Liver (tissue), 9 donors: Measurements from ENCODE around the gene CHRNA4. TPM values are rescaled to one million over a fixed set of nuclear protein-coding genes. Genes with fewer than 3 reads are reported as not detected.

Experiments used
- DNase-seq: peaks from one replicate; pipeline ENCODE4 v3.0.0-alpha.2; 2017; ENCODE audit warnings: low spot score
- H3K27ac ChIP-seq, 2 donors: one replicate each; pipeline ENCODE4 v1.7.0; 2013; ENCODE audit warnings: inconsistent platforms in 2 of 2, low read length in 2 of 2, control low read depth in 1 of 2, low read depth in 1 of 2, mild to moderate bottlenecking in 1 of 2
- H3K27me3 ChIP-seq, 4 donors: one replicate each; pipeline versions ENCODE4 v1.6.1 to v1.7.0; 2013; ENCODE audit warnings: low read length in 3 of 4, inconsistent platforms in 1 of 4, mild to moderate bottlenecking in 1 of 4, moderate library complexity in 1 of 4; ENCODE audit not compliant: control insufficient read depth in 4 of 4, insufficient read depth in 4 of 4
- H3K36me3 ChIP-seq, 4 donors: one replicate each; pipeline versions ENCODE4 v1.6.1 to v1.7.0; 2013; ENCODE audit warnings: low read length in 3 of 4, mild to moderate bottlenecking in 3 of 4, low read depth in 1 of 4, moderate library complexity in 1 of 4; ENCODE audit not compliant: control insufficient read depth in 4 of 4, insufficient read depth in 3 of 4
- H3K4me1 ChIP-seq, 4 donors: one replicate each; pipeline versions ENCODE4 v1.6.1 to v1.7.0; 2013; ENCODE audit warnings: low read length in 3 of 4, mild to moderate bottlenecking in 3 of 4, moderate library complexity in 1 of 4; ENCODE audit not compliant: control insufficient read depth in 4 of 4, insufficient read depth in 4 of 4
- H3K4me3 ChIP-seq, 3 donors: one replicate each; pipeline versions ENCODE4 v1.6.1 to v1.7.0; 2013; ENCODE audit warnings: low read length in 3 of 3, control low read depth in 1 of 3, low read depth in 1 of 3, mild to moderate bottlenecking in 1 of 3
- H3K9ac ChIP-seq, 2 donors: one replicate each; pipeline ENCODE4 v1.7.0; 2013; ENCODE audit warnings: low read length in 2 of 2, mild to moderate bottlenecking in 2 of 2, moderate library complexity in 2 of 2, control low read depth in 1 of 2, low read depth in 1 of 2
- H3K9me3 ChIP-seq, 4 donors: one replicate each; pipeline versions ENCODE4 v1.6.1 to v1.7.0; 2013; ENCODE audit warnings: low read length in 3 of 4; ENCODE audit not compliant: control insufficient read depth in 4 of 4
- ATF3 ChIP-seq: IDR thresholded peaks from 2 replicates; pipeline ENCODE4 v1.6.1; 2016; ENCODE audit warnings: antibody characterized with exemption
- CTCF ChIP-seq: fragments of 150-350 bp; IDR thresholded peaks from 2 replicates; pipeline ENCODE4 v1.5.1; 2017; ENCODE audit warnings: improper control_type of control experiment, low read depth, low read length; ENCODE audit not compliant: missing input control
- EGR1 ChIP-seq, 2 donors: IDR thresholded peaks; 2 replicates each; pipeline ENCODE4 v1.6.1; 2016 to 2018; ENCODE audit warnings: antibody characterized with exemption in 2 of 2, low read depth in 2 of 2
- FOXA1 ChIP-seq: IDR thresholded peaks from 2 replicates; pipeline ENCODE4 v1.6.1; 2016; ENCODE audit warnings: antibody characterized with exemption
- FOXA2 ChIP-seq: IDR thresholded peaks from 2 replicates; pipeline ENCODE4 v1.6.1; 2016; ENCODE audit warnings: antibody characterized with exemption
- GABPA ChIP-seq, 2 donors: IDR thresholded peaks in 1 of 2; conservative IDR thresholded peaks in 1 of 2; 2 replicates each; pipeline ENCODE4 v1.6.1; 2016; ENCODE audit warnings: antibody characterized with exemption in 2 of 2, mild to moderate bottlenecking in 1 of 2, moderate library complexity in 1 of 2
- HNF4A ChIP-seq, 2 donors: conservative IDR thresholded peaks; 2 replicates each; pipeline ENCODE4 v1.6.1; 2016; ENCODE audit warnings: antibody characterized with exemption in 2 of 2, mild to moderate bottlenecking in 2 of 2
- HNF4G ChIP-seq: IDR thresholded peaks from 2 replicates; pipeline ENCODE4 v1.6.1; 2016; ENCODE audit warnings: antibody characterized with exemption
- JUND ChIP-seq, 2 donors: IDR thresholded peaks; 2 replicates each; pipeline ENCODE4 v1.6.1; 2016; ENCODE audit warnings: antibody characterized with exemption in 2 of 2
- MAX ChIP-seq: IDR thresholded peaks from 2 replicates; pipeline ENCODE4 v1.6.1; 2016; ENCODE audit warnings: antibody characterized with exemption
- NR2F2 ChIP-seq: IDR thresholded peaks from 2 replicates; pipeline ENCODE4 v1.6.1; 2016; ENCODE audit warnings: antibody characterized with exemption
- RAD21 ChIP-seq, 2 donors: IDR thresholded peaks; 2 replicates each; pipeline ENCODE4 v1.6.1; 2016; ENCODE audit warnings: antibody characterized with exemption in 2 of 2, mild to moderate bottlenecking in 2 of 2
- REST ChIP-seq: IDR thresholded peaks from 2 replicates; pipeline ENCODE4 v1.6.1; 2016; ENCODE audit warnings: antibody characterized with exemption, mild to moderate bottlenecking
- RXRA ChIP-seq, 2 donors: IDR thresholded peaks; 2 replicates each; pipeline ENCODE4 v1.6.1; 2017 to 2018; ENCODE audit warnings: antibody characterized with exemption in 2 of 2, mild to moderate bottlenecking in 1 of 2
- SP1 ChIP-seq: IDR thresholded peaks from 2 replicates; pipeline ENCODE4 v1.6.1; 2018; ENCODE audit warnings: antibody characterized with exemption, mild to moderate bottlenecking
- TAF1 ChIP-seq: conservative IDR thresholded peaks from 2 replicates; pipeline ENCODE4 v1.6.1; 2016; ENCODE audit warnings: antibody characterized with exemption, mild to moderate bottlenecking
- YY1 ChIP-seq: IDR thresholded peaks from 2 replicates; pipeline ENCODE4 v1.6.1; 2016; ENCODE audit warnings: antibody characterized with exemption, mild to moderate bottlenecking
- ZBTB33 ChIP-seq: IDR thresholded peaks from 2 replicates; pipeline ENCODE4 v1.6.1; 2016; ENCODE audit warnings: antibody characterized with exemption
- WGBS: extraction: QIAGEN DNeasy Blood & Tissue Kit; methylation state at CpG from one replicate; pipeline ENCODE4 v1.1.7; 2013; 5-methylcytosine and 5-hydroxymethylcytosine counted together
- polyA plus RNA-seq, 2 donors: library from polyadenylated mRNA; stranded (reverse) in 1 of 2; unstranded in 1 of 2; fragments of 200-250 nt in 1 of 2; fragments of >200 nt in 1 of 2; fragmentation: Nextera tagmentation in 1 of 2; extraction: Ambion mirVana in 1 of 2; gene quantifications; one replicate each; pipeline versions ENCODE4 v1.2.1 to v1.2.3, GENCODE V29; 2013 to 2015
- total RNA-seq, 2 donors: library from RNA; depleted of rRNA; stranded (reverse); fragments of >200 nt; gene quantifications; one replicate each; pipeline ENCODE4 v1.2.3, GENCODE V29; 2014
- donor health status: healthy.
- donor health status: healthy.
- donor health status: healthy.
- donor health status: healthy.
- donor health status: healthy.

Gene CHRNA4
- total and polyA plus RNA-seq, 4 donors = 3.2 to 23.3 (median 6.4) TPM; not detected in 1

DNA sequence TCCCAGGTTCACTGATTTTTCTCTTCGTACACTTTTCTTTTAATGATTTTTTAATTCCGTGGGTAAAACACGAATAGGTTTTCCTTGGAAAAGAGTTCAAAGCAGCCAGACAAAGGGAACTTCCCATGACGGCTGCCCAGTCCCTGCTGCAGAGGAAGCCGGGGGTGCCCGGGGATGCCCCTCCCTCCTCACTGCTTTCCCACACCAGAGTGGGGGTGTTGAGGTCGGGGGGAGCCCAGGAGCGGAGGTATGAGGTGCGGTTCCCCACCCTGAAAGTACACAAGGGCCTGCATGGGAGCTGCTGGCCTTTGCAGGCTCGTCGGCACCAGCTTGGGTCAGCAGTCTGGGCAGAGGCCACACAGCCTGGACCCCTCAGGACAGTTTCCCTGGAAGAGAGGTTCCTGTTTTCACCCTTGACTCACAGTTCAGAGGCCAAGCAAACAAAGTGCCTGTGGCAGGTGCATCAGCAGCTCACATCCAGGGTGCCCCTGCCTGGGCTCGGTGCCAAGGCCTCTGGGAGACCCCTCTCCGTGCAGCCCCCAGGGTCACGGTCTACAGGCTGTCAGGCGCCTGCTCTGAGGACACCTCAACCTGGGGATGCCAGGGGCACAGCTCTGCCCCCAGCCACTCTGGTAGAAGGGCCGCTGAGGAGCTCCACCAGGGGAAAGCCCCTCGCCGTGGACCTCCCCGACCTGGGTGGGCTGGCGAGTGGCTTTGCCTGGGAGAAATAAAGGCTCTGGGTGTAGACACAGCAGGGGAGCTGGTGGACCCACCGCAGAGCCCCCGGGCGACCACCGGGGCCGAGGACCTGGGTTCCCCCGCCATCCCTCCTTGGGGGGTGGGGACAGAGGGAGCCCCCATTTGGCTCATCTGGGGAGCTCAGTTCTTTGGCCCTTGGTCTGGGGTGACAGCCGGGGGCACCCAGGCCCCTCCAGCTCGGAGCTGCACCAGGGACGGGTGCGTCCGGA is 15.4 kb upstream of the CHRNA4 start:
- no peaks in the 10 kb centered on the region for H3K9me3 ChIP-seq
- H3K27ac ChIP-seq = no peak overlapping the region
- H3K27me3 ChIP-seq = peaks cover 0 to 3% (median under 1%) of the 10 kb centered on the region in 4 donors
- WGBS = 47% methylated on average over 31 of the region's 31 CpGs
- no peak for DNase-seq
- no peaks in the 10 kb centered on the region for H3K4me1 ChIP-seq
- no peak overlapping the region for H3K9ac ChIP-seq
- TF ChIP-seq FOXA2 (no peak), HNF4G (no peak), HNF4A (conservative IDR thresholded peaks at IDR 0.05) (no peak), EGR1 (IDR thresholded peaks at IDR 0.05; ENCODE audit: low read depth in 2 of 2) (no peak), CTCF (no peak), FOXA1 (no peak), MAX (no peak)
- no peak overlapping the region for H3K4me3 ChIP-seq
- H3K36me3 ChIP-seq = no peaks in the 10 kb centered on the region

- Histone ChIP-seq H3K4me3 (no peak overlapping the region), H3K27ac (no peak overlapping the region), H3K4me1 (no peaks in the 10 kb centered on the region), H3K9ac (no peak overlapping the region), H3K27me3 (peaks cover 0 to 3% (median under 1%) of the 10 kb centered on the region in 4 donors), H3K36me3 (no peaks in the 10 kb centered on the region), H3K9me3 (no peaks in the 10 kb centered on the region)
- 84% methylated on average over 3 of the region's 3 CpGs for WGBS
- no peak for DNase-seq
- TF ChIP-seq CTCF (no peak), ATF3 (no peak), TAF1 (no peak), FOXA1 (no peak), HNF4A (conservative IDR thresholded peaks at IDR 0.05) (no peak), EGR1 (IDR thresholded peaks at IDR 0.05; ENCODE audit: low read depth in 2 of 2) (no peak), HNF4G (no peak), REST (no peak), GABPA (IDR thresholded peaks at IDR 0.05 in 1 of 2, conservative IDR thresholded peaks at IDR 0.05 in 1 of 2) (no peak), MAX (no peak), ZBTB33 (no peak), JUND (IDR thresholded peaks at IDR 0.05) (no peak), RXRA (IDR thresholded peaks at IDR 0.05) (no peak), FOXA2 (no peak), NR2F2 (no peak), SP1 (no peak), YY1 (no peak), RAD21 (IDR thresholded peaks at IDR 0.05) (no peak)
Observed at GRCh38 chr20:63375438-63375837, 14.3 kb upstream of the CHRNA4 start.
